Measurements from ENCODE around the gene GNB1L.

The GNB1L gene

DNA sequence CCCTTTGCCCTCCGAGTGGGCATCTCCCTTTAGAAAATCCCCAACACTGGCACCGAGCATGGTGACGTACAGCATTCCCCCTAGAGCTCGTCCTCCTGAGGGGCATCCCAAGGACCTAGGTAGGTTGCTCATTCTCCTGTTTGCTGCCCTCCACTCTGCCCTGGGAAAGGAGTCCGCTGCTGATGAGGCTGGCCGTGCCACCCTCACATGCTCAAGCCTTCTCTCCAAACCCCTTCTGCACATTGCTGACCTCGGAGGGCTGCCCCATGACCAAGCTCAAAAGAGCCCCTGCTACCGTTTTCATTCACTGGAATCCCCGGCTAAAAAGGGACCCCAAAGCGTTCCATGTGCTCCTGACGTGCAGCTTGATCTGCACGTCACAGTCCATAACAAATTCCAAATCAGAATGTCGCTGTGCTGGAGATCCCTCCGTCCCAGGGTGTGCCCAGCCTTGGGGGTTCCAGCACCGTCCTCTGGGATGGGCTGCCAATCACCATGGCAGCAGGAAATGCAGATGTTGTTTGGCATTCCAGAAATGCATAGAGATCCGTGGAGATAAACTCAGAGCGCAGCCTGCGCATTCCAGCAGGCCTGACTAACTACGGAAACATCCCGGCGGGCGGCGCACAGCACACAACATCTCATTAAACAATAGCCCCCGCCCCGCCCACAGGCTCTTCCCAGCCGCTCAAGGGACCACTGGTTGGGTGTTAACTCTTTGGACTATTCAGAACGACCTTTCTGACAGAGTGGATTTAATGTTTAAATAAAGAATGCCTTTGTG is 26.3 kb upstream of the GNB1L start:
- H3K27ac ChIP-seq (replicated peaks), result no peak overlapping the region

DNA sequence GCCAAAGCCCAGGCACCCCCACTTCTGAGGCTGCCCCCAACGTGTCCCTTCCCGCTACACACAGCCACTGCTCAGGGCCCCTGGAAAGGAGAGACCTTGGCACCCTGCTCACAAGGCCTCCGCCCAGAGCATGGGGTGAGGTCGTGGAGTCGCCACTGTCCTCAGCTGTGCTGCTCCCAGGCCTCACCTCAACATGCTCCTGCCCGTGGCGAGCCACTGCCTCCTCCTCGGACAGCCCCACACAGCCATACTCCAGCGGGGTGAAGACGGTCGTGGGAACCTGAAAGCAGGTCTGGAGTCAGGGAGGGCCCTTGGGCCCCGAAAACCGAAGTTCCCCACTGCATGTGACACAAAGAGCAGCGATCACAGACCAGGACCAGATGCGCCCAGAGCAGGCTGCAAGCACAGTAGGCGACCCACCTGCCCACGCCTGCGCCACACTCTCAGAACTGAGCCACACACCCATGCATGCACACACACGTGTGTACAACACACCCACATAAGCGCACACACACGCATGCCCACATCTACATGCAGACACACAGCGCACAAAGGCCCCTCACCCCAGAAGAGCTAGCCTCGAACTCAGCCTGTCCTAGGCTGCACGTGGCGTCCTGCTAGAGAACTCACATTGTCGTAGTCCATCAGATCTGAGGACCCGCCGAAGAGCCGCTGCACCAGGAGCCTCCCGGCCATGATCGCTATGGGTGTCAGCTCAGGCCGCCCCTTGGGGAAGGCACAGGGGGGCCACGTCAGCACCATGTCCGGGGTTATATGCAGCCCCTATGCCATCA is 25.5 kb upstream of the GNB1L start:
- no peak overlapping the region for H3K27ac ChIP-seq (replicated peaks)
- DNase-seq (ENCODE audit: low read depth in 1 of 2, low spot score in 1 of 2), result no peak
- H3K27me3 ChIP-seq (ENCODE audit: insufficient read depth, poor library complexity, severe bottlenecking), result no peaks in the 10 kb centered on the region
- H3K4me3 ChIP-seq (replicated peaks; ENCODE audit: insufficient read depth, low read length), result no peak overlapping the region
- TF ChIP-seq, protein P1, sequence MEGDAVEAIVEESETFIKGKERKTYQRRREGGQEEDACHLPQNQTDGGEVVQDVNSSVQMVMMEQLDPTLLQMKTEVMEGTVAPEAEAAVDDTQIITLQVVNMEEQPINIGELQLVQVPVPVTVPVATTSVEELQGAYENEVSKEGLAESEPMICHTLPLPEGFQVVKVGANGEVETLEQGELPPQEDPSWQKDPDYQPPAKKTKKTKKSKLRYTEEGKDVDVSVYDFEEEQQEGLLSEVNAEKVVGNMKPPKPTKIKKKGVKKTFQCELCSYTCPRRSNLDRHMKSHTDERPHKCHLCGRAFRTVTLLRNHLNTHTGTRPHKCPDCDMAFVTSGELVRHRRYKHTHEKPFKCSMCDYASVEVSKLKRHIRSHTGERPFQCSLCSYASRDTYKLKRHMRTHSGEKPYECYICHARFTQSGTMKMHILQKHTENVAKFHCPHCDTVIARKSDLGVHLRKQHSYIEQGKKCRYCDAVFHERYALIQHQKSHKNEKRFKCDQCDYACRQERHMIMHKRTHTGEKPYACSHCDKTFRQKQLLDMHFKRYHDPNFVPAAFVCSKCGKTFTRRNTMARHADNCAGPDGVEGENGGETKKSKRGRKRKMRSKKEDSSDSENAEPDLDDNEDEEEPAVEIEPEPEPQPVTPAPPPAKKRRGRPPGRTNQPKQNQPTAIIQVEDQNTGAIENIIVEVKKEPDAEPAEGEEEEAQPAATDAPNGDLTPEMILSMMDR (IDR thresholded peaks at IDR 0.05; ENCODE audit: insufficient read depth, low read length), result no peak
- TF ChIP-seq POLR2AphosphoS5 (IDR thresholded peaks at IDR 0.05; ENCODE audit: low read depth) (no peak), SPI1 (IDR thresholded peaks at IDR 0.05; ENCODE audit: borderline replicate concordance, low read depth) (no peak), GABPA (IDR thresholded peaks at IDR 0.05; ENCODE audit: low read depth) (no peak)
- TF ChIP-seq, protein P2, sequence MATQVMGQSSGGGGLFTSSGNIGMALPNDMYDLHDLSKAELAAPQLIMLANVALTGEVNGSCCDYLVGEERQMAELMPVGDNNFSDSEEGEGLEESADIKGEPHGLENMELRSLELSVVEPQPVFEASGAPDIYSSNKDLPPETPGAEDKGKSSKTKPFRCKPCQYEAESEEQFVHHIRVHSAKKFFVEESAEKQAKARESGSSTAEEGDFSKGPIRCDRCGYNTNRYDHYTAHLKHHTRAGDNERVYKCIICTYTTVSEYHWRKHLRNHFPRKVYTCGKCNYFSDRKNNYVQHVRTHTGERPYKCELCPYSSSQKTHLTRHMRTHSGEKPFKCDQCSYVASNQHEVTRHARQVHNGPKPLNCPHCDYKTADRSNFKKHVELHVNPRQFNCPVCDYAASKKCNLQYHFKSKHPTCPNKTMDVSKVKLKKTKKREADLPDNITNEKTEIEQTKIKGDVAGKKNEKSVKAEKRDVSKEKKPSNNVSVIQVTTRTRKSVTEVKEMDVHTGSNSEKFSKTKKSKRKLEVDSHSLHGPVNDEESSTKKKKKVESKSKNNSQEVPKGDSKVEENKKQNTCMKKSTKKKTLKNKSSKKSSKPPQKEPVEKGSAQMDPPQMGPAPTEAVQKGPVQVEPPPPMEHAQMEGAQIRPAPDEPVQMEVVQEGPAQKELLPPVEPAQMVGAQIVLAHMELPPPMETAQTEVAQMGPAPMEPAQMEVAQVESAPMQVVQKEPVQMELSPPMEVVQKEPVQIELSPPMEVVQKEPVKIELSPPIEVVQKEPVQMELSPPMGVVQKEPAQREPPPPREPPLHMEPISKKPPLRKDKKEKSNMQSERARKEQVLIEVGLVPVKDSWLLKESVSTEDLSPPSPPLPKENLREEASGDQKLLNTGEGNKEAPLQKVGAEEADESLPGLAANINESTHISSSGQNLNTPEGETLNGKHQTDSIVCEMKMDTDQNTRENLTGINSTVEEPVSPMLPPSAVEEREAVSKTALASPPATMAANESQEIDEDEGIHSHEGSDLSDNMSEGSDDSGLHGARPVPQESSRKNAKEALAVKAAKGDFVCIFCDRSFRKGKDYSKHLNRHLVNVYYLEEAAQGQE (IDR thresholded peaks at IDR 0.05; ENCODE audit: insufficient replicate concordance, low read depth), result no peak

More for the DNA sequence above, 26.3 kb upstream of the GNB1L start:
- Histone ChIP-seq H3K4me3 (replicated peaks; ENCODE audit: insufficient read depth, low read length) (no peak overlapping the region), H3K27me3 (ENCODE audit: insufficient read depth, poor library complexity, severe bottlenecking) (no peaks in the 10 kb centered on the region)
- TF ChIP-seq, protein P1 (IDR thresholded peaks at IDR 0.05; ENCODE audit: insufficient read depth, low read length), result no peak
- no peak for TF ChIP-seq GABPA (IDR thresholded peaks at IDR 0.05; ENCODE audit: low read depth)
- no peak for TF ChIP-seq POLR2AphosphoS5 (IDR thresholded peaks at IDR 0.05; ENCODE audit: low read depth)
- TF ChIP-seq SPI1 (IDR thresholded peaks at IDR 0.05; ENCODE audit: borderline replicate concordance, low read depth), result no peak
- TF ChIP-seq, protein P2 (IDR thresholded peaks at IDR 0.05; ENCODE audit: insufficient replicate concordance, low read depth), result no peak
- no peak for DNase-seq (ENCODE audit: low read depth in 1 of 2, low spot score in 1 of 2)

DNA sequence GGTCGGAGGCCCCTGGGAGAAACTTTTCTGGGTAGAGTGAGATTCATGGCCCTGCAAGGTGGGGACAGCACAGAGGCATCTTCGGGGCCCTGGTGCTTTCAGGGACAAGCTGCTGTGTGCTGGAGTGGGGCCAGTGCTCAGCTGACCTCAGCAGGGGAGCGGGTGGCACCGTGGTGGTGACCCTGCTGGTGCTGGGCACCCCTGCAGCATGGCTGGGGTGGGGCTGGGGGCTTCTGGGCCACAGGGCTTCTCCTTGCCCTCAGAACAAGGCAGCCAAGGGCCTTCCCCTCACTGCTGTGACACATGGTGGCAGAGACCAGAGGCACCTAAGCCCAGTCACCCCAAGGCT is 24.9 kb upstream of the GNB1L start:
- no peaks in the 10 kb centered on the region for H3K27me3 ChIP-seq (ENCODE audit: insufficient read depth, poor library complexity, severe bottlenecking)
- DNase-seq (ENCODE audit: low read depth in 1 of 2, low spot score in 1 of 2), result no peak
- H3K27ac ChIP-seq (replicated peaks), result no peak overlapping the region
- H3K4me3 ChIP-seq (replicated peaks; ENCODE audit: insufficient read depth, low read length), result no peak overlapping the region
- TF ChIP-seq, protein P2 (IDR thresholded peaks at IDR 0.05; ENCODE audit: insufficient replicate concordance, low read depth), result no peak
- TF ChIP-seq SPI1 (IDR thresholded peaks at IDR 0.05; ENCODE audit: borderline replicate concordance, low read depth) (no peak), POLR2AphosphoS5 (IDR thresholded peaks at IDR 0.05; ENCODE audit: low read depth) (no peak), GABPA (IDR thresholded peaks at IDR 0.05; ENCODE audit: low read depth) (no peak)
- TF ChIP-seq, protein P1 (IDR thresholded peaks at IDR 0.05; ENCODE audit: insufficient read depth, low read length), result no peak
